Putamen (tissue), 1 donor: ENCODE data around the gene ZFYVE19.

Experiments used
- DNase-seq: peaks from one replicate; pipeline ENCODE4 v3.0.0-alpha.2; 2016; ENCODE audit warnings: low spot score

Gene ZFYVE19, protein sequence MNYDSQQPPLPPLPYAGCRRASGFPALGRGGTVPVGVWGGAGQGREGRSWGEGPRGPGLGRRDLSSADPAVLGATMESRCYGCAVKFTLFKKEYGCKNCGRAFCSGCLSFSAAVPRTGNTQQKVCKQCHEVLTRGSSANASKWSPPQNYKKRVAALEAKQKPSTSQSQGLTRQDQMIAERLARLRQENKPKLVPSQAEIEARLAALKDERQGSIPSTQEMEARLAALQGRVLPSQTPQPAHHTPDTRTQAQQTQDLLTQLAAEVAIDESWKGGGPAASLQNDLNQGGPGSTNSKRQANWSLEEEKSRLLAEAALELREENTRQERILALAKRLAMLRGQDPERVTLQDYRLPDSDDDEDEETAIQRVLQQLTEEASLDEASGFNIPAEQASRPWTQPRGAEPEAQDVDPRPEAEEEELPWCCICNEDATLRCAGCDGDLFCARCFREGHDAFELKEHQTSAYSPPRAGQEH

DNA sequence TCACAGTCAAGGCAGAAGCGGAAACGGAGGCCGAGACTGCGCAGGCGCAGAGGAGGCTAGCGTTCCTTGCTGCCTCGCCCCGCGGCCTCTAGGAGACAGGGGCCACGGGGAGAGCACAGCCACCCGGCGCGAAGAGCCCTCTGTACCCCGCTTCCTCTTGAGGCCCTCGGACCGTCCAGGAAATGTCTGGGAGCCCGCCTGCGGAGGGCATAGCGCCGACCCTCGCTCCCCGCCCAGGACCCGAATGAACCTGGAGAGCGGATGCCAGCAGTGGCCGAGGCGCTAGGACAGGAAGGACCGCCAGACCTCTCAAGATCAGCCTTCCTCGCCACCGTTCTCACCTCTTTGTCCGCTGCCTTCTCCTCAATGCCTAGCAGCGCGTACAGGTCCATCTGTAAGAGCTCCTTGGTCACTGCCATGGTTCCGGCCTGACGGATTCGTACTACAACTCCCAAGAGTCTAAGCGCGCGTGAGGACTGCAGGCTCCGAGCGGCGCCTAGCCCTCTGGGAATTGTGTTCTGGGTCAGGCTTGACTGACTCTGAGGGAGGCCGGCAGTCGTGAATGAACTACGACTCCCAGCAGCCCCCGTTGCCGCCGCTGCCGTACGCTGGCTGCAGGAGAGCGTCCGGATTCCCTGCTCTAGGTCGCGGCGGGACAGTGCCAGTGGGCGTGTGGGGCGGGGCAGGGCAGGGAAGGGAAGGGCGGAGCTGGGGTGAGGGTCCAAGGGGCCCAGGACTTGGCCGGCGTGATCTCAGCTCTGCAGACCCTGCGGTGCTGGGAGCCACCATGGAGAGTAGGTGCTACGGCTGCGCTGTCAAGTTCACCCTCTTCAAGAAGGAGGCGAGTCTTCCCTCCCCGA is at the start of gene ZFYVE19, which contains the start of gene DNAJC17:
Gene ZFYVE19 (plus strand): TSS at position 62 of the 860 bp plus-strand sequence. CDS start 501 bp downstream, at position 563.
Gene DNAJC17 (minus strand): TSS at position 446 of the 860 bp plus-strand sequence. CDS start 27 bp downstream, at position 419.
- peak; percentile 99 for DNase-seq

DNA sequence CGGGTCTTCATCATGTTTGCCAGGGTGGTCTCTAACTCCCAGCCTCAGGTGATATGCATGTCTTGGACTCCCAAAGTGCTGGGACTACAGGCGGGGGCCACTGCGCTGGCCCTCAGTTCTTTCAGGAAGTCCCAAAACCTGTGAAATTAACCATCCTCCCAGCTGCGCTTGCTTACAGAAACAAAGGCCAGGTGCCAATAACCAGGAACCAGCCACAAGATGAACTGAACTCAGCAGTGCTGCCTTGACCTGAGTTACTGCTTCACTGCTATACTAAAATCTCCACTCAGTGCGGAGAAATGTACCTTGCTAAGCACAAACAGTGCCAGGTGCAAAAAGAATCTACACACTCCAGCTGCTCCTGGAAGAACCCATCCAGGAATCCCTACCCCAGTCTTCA is 46.9 kb upstream of the ZFYVE19 start:
- no peak for DNase-seq

DNA sequence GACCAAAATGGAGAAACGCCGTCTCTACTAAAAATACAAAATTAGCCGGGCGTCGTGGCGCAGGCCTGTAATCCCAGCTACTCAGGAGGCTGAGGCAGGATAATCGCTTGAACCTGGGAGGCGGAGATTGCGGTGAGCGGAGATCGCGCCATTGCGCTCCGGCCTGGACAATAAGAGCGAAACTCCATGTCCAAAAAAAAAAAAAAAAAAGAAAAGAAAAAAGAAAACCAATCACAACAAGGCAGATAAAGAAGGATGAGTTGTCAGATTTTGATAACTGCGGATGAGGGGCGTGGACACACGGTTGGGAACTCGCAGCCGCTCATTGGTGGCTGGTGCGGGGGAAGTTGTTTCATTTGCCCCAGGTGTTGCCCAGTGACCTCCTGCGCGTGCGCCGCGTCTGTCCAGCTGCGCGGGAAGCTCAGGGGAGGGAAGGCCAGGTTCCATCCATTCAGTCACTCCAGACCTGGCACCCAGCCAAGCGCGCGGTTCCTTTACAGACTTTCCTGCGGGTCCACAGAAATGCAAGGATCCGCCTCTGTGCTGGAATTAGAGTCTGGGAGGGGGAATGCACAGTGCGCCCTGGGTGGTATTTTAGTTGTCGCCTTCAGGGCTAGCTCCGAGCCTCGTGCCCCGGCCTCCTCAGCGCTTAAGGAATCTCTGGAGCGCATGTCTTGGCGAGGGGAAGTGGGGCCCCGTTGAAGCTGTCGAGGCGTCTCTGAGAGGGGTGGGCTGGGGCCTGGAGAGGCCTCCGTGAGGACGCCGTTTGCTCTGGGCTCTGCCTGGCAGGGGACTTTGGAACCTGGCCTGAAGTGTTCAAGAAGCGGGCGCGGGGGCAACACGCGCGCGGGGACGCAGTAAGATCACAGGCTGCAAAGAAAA is 43.7 kb upstream of the ZFYVE19 start:
- DNase-seq: no peak

DNA sequence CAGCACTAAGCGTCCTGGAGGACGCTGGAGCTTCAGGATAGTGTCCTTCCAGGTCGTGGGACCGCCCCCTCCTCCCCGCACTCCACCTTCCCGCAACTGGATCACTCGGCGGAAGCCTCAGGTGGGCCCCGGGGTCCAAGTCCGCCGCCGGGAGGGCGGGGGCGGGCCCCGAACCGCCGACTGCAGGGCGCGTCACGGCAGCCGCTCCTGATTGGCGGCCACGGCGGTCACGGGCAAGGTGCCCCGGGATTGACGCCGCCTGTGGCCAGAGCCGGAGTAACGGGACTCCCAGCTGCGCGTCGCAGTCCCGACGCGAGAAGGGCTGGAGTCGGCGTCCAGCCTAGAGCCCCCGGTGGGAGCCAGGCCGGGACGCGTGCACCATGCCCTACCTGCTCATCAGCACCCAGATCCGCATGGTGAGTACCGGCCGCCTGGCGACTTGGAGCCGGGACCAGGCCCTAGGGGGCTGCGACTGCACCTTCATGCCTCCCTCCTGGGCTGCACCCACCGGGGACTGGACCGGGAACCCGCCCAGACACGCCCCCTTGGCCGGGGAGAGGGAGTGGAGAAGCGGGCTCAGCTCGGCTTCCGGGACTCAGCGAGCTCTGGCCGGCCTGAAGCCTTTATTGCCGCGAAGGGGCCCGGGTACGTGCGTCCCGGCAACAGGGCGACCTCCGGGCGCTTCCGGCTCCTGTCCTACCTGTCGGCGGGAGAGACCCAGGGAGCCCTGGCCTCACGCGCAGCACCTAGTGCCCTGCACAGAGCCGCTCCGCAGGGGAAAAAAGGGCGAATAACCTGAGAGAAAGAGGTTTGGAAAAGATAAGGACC is 42.9 kb upstream of the ZFYVE19 start, which contains the start of gene GCHFR:
Gene GCHFR (plus strand): TSS at position 268 of the 828 bp plus-strand sequence. CDS start 113 bp downstream, at position 381.
- peak; percentile 23 for DNase-seq

DNA sequence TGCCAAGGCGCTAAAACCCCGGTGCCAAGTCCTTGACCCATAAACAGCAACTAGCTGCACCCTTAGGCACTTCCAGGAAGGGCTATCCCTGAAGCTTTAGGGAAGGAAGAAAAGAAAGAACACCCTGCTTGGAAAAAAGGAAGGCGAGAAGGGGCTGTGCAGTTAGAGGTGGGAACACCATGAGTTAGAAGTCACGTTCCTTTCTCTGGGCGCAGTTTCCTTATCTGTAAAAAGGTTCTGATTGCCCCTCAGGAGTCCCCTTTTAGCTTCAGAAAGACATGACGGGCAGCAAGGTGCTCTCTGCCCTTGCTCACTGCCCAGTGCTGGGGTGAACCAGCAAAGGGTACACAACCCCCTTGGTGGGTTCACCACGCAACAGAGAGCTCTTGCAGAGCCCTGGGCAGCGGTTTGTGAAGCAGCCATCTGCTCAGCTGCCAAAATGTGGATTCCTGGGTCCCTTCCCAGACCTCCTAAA is 42.2 kb upstream of the ZFYVE19 start:
- no peak for DNase-seq

DNA sequence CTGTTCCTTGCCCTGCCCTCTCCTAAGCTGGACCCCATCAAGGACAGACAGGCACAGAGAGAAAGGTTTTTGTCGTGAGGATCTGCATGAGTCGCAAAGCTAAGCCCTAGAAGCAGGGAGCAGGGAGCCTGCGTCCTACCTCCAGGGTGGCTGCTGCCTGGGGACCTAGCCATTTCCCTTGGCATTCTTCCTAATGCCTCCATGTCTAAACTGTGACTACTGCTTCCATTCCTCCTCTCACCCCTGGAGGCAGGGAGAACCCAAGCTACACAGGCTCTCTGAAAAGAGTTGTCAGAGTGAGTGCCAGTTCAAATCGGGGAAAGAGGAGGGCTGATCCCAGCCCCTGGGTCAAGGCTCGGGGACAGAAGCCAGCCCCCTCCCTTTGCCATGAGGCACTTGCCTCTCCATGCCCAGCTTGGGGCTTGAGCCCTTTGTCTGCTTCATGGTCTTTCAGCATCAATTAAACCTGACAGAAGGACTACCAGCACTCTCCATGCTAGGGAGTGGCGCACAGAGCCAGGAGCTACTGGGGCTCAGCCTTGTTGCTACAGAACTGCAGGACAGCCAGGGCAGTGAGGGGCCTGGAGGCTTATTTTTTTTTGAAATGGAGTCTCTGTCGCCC is 40.6 kb upstream of the ZFYVE19 start:
- DNase-seq: no peak

DNA sequence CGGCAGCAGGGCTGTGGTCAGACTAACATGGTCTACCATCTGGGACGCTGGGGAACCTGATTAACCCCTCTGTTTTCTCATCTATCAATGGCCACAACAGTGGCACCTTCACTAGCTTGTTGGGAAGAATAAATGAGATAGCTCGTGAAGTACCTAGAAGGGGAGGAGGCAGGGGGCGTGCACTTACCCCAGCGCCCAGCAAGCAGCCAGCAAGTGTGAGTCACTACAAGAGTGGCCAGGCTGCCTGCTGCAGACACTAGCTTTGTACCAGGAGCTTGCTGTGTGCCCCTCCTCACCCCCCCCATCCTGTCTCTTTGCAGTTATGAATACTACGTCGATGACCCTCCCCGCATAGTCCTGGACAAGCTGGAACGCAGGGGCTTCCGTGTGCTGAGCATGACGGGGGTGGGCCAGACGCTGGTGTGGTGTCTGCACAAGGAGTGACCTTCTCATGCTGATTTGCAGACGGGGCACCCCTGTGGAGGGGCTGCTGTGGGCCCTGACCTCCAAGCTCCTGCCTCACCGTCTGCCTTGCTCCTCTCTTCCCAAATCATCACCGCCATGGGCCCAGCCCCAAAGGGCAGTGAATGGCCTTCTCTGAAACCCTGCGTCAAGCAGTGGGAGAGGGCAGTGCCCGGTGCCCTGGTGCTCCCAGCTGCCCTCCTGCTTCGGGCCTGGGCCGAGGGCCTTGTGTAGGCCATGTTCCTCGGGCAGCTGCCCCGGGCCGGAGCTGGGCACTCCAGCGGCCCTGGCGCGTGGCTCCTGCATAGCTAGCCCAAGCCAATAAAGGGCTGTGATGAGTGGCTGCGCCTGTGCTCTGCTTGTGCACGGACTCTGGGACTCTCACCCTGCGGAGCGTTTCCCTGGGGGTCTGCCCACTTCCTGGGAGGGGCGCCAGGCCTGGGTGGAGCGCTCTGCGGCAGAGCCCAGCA is 39.7 kb upstream of the ZFYVE19 start:
- DNase-seq: no peak

DNA sequence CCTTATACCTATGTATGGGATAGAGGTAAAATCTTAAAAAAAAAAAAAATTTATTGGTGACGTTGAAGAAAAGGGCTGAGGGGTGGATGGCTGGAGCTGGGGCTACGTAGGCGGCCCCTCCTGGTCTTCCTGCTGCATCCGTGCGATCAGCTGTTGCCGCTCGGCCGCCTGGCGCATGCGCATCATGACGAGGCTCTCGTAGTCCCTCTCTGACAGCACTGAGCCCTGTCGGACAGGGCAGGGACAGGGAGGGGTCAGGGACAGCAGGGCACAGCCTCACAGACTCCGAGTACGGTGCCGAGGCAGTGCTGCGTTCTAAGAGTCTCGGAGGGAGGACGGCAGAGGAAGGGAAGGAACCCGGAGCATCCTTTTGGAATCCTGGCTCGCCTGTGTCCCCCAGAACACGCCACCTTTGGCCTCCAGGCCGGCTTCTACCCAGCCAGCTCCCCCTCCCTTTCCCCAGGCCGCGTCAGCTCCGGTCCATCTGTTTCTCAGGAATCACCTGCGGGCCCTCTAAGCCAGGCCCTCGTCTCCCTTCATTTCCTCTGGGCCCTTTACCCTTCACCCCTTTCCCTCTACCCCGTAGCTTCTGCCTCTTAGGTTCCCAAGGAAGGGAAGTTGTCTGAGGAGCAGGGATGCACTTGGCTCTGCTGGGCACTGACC is 38.9 kb upstream of the ZFYVE19 start:
- DNase-seq: no peak

DNA sequence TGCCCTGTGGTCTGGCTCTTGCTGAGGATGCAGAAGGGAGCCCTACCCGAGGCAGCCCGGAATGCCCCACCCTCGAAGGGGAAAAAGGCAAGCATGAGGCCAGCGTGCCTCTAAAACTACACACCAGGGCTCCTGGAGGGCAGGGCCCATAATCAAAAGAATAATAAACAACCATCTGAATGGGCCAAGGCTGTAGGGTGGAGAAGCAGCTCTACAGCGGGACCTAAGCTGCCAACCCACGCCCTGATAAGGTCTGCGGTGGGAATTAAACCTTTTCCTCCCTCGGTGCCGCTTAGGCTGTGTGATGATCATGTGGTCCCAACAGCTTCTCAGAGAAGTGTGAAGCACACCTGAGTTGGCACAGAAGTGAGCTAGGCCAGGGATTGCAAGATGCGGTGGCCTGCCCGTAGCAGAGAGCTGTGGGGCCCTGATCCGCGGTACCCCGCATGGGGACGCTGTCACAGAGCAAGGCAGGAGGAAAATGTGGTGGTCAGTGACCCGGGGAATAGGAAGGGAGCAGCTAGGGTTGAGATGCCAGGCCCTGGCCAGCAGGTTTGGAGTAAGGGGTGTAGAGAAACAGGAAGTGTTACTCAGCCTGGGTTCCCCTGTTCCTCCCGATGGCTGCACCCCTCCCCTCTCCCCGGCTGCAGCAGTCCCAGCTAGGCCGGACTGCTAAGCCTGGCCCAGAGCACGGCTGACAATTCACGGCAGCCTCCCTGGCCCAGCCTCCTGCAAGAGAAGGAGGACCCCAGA is 38.2 kb upstream of the ZFYVE19 start:
- no peak for DNase-seq

DNA sequence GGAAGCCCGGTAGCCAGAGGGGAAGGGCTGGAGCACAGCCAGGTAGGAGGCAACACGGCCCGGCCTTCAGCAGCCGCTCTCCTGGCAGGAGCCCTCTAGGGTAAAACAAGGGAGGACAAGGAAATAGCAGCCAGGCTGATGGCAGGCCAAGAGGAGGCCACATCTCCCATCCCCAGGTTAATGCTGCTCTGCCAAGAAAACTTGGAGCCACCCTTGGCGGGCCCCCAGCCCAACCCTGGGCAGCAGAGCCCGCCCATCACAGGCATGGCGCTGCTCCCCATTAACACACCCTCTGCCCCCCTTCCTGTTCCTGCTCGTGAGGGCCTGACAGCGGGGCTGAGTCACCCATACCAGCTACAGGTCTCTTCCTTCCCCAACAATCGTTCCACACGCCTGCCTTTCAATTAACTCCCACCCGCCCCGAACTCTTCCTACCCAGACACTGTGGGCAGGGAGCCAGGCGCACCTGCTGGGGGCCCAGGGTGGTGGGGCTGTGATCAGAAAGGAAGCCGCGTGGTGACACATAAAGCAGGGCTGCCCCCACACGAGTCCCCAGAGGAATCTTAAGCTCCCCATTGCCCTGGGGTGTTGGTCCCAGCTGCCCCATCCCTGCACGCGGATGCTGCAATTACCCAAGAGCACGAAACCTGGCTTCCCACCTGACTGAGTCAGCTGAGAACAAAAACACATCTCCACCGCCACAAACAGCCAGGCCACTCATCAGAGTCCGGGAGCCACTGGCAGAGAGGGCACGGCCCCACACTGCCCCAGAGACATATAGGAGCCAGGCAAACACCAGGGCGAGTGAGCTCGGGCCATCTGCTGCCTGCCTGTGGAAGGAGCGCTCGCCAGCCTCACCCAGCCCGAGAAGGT is 37.4 kb upstream of the ZFYVE19 start, which contains the start of gene C15orf62:
Gene C15orf62 (plus strand): TSS at position 707 of the 873 bp plus-strand sequence. CDS start 516 bp downstream, outside the sequence.
- peak; percentile 63 for DNase-seq

DNA sequence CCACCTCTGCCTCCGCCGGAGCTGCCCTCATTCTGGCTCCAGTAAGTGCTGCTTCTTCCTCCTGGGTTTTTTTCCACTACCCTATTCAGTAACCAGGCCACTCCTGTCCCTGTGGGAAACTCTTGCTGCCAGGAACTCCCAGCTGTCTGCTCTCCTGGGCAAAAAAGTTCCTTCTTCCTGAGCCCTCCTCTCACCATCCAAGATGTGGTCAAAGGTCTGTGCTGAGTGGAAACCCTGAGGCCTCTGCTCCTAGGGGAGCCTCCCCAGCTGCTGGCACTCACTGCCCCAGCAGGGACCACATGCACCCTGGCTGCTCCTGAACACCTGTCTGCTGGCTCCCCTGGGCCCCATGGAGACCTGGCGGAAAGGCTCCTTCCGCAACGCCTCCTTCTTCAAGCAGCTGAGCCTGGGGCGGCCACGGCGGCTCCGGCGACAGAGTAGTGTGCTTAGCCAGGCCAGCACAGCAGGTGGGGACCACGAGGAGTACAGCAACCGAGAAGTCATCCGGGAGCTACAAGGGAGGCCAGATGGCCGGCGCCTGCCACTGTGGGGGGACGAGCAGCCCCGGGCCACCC is 36.7 kb upstream of the ZFYVE19 start:
- no peak for DNase-seq

DNA sequence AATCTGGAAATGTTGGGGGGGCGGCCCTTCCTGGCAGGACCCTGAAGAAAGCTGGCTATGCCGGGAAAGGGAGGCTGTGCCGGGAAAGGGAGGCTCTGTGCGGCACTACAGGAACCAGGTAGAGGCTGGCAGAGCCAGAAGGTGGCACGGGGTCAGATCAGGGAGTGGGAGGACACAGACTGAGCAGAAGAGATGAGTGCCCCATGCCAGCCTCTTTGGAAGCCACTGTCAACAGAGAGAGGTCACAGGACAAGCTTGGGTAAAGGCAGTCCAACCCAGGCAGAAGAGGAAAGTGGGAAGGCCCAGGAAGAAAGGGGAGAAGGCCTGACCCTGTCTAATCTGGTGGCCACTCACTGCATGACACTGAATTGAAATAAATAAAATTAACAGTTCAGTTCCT is 35.6 kb upstream of the ZFYVE19 start:
- no peak for DNase-seq

DNA sequence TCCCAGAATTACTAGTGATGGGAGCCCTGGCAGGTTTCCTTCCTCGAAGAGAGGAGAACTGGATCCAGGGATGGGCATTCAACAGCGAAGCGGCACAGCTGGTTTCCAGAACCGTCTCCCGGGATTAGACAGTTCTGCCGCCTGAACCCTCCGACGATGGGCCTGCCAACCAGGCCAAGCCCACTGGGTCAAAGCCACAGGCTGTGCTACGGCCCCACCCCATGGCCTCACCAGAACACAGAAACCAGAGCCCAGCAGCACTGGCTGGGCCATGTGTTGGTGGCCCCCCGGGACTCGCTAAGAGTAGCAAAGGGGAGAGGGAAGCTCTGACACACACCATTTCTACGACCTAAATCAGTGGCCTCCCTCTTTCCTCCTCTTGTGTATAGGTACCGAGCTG is 34.9 kb upstream of the ZFYVE19 start:
- no peak for DNase-seq

DNA sequence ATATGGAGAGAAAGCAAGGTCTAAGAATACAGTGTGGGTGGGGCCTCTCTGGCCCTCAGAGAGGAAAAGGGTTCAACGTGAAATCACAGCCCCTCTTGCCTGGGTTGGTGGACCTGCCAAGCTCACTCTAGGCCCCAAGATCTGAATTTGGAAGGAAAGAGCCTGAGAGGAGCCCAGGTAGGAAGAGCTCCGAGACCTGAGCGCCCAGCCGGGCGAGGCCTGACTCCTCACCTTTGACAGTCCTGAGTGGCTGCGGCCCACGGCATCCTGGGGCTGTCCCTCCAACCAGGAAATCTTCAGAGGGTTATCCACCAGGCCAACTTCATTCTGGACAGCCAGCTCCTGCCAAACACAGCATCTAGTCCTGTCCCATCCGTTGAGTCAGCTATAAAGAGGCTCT is 33.4 kb upstream of the ZFYVE19 start:
- DNase-seq: no peak

DNA sequence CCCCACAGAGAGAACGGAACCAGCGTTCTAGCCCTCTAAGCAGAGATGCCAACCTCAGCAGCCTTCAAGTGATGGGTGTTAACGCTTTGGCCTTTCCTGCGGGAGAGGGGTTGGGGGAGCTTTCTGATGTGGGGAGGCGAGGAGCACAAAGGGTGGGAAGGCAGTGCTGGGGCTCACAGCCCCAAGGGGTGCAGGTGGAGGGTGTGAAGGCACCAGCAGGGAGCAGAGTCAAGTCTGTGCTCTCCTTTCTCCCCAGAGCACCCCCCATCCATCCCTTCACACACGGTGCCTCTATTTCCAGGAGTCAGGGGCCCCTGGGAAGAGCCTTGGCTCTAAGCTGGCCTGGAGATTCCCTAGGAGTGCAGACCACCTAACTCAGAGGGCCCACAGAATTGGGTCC is 33.0 kb upstream of the ZFYVE19 start:
- no peak for DNase-seq

DNA sequence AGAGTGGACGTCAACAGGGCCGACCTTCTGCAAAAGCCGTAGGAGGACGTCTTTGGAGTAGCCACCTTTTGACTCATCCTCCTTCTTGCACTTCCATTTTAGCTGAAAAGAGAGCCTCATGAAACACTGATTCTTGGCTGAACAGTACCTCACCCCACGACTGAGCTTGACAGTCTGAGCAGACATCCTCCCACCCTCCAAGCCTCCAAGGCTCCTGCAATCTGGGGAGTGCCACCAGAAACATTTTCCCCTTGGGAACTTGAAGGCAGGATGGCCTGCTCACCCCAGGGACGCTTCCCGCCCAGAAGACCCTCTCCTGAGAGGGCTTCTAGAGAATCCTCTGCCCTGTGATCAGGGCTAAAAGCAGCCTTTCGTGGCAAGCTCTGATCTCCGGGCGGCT is 31.9 kb upstream of the ZFYVE19 start:
- no peak for DNase-seq
